ENCODE results near the gene EEFSEC.
A peak's percentile ranks its signal among the peaks of the same experiment; 100 is the strongest.

Gene EEFSEC

DNA sequence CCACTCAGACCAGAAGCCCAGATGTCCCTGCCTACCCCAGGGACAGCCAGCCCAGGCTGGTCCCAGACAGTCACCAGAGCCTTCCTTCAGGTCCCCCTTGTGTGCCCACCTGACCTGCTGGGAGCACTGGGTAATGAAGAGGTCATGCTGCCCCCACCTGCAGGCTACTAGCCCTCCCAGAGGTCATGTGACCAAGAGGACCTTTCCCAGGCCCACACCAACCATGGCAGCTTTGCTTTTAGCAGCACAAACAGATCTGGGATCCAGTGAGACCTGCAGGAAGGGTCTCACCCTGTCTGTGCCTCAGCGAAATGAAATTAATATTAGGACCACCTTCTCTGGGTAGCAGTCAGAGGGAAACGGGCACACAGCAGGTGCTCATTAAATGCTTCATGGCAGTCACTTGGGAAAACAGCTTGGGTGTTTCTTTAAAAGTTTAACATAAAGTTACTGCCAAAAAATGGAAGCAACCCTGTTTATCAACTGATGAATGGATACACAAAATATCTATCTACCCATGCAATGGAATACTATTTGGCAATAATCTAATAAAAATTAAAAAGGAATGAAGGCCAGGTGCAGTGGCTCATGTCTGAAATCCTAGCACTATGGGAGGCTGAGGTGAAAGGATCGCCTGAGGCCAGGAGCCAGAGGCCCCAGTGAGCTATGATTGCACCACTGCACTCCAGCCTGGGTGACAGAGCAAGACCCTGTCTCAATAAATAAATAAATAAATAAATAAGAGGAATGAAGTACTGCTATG, 269.7 kb downstream of the EEFSEC start:
- TF ChIP-seq Cebpa-rat (IDR thresholded peaks at IDR 0.05): no peak
- Histone ChIP-seq H3K9me3 (no peaks in the 10 kb centered on the region; the same call in 1 of the 2 replicates), H3K9ac (no peak overlapping the region), H3K36me3 (no peaks in the 10 kb centered on the region), H3K27ac (no peak overlapping the region), H3K4me1 (peaks cover 11% of the 10 kb centered on the region), H4K20me1 (no peaks in the 10 kb centered on the region; the same call in 1 of the 2 replicates), H3K4me3 (no peak overlapping the region), H3K4me2 (no peak overlapping the region), H3K27me3 (peaks cover 14% of the 10 kb centered on the region)

DNA sequence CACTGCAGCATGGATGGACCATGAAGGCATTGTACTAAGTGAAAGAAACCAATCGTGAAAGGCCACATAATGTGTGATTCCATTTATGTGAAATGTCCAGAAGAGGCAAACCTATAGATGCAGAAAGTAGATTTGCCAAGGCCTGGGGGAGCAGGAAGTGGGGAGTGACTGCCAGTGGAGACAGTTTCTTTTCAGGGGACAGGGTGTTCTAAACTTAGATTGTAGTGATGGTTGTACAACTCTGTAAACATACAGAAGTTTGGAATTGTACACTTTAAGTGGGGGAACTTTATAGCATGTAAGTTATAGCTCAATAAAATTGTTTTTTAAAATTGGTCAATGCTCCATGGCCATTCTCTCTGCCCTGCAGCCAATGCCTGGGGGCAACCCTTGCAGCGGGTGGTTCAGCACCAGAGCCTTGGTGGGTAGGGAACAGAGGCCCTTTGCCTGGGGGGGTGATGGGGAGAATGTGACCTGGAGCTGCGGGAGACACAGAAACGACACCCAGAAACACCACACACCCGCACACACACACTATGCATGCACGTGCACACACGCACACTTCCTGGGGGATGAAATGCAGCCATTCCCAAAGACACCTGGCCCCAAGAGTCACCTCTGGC, 270.4 kb downstream of the EEFSEC start:
- no peak overlapping the region for H3K9ac ChIP-seq
- H3K4me3 ChIP-seq: no peak overlapping the region
- no peak overlapping the region for H3K27ac ChIP-seq
- H3K36me3 ChIP-seq: no peaks in the 10 kb centered on the region
- no peaks in the 10 kb centered on the region; the same call in 1 of the 2 replicates for H4K20me1 ChIP-seq
- no peak overlapping the region for H3K4me2 ChIP-seq
- no peaks in the 10 kb centered on the region; the same call in 1 of the 2 replicates for H3K9me3 ChIP-seq
- peaks cover 14% of the 10 kb centered on the region for H3K27me3 ChIP-seq
- no peak for TF ChIP-seq Cebpa-rat (IDR thresholded peaks at IDR 0.05)
- peaks cover 11% of the 10 kb centered on the region for H3K4me1 ChIP-seq

DNA sequence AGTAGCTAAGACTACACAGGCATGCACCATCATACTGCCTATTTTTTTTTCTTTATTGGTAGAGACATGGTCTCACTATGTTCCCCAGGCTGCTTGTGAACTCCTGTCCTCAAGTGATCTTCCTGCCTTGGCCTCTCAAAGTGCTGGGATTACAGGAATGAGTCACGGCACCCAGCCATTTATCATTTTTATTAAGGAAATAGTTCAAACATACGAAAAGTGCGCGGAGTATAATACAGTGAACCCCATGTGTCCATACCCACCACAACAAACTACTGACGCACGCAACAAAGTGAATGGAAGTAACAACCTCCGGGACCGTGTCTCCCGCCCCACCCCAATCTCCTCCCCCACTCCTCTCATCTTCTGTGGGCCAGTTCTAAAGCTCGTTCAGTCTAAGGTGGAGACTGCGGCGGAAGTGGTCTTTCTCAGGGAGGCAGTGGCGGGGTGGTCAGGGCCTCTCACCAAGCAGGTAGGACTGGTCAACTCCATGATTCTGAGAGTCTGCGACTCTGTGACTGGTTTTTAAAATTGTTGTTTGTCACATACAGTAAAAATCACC, 271.3 kb downstream of the EEFSEC start:
- Histone ChIP-seq H3K9me3 (no peaks in the 10 kb centered on the region), H3K36me3 (no peaks in the 10 kb centered on the region), H3K4me1 (peaks cover 10% of the 10 kb centered on the region), H3K9ac (no peak overlapping the region), H4K20me1 (no peaks in the 10 kb centered on the region; the same call in 1 of the 2 replicates), H3K27me3 (peaks cover 14% of the 10 kb centered on the region), H3K4me3 (no peak overlapping the region), H3K27ac (no peak overlapping the region), H3K4me2 (no peak overlapping the region)
- no peak for TF ChIP-seq Cebpa-rat (IDR thresholded peaks at IDR 0.05)

DNA sequence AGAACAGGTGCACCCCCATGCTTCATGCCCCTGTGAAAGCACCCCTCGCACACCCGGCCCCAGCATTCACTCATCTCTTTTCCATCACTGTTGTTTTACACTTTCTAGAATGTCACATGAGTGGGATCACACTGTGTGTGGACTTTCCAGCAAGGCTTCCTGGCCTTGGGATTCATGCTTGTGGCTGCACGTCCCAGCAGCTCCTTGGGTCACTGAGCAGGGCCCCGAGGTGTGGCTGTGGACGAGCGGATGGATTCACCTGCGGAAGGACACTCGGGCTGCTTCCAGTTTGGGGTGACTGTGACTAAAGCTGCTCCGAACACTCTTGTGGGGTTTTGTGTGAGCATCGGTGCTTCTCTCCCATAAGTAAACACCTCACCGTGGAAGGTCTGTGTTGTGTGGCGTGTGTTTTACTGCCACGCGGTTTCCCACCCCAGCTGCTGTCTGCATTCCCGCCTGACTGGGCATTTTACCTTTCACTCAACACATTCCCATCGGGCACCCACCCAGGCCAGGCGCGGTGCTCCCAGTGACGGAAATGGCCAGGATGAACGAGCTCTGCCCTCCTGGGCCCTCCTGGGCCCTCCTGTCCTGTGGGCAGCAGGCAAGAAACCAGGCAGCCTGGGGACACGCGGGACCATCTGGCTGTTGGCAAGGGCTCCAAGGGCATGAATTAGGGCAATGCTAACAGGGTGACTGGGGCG, 272.0 kb downstream of the EEFSEC start:
- Histone ChIP-seq H3K9me3 (no peaks in the 10 kb centered on the region), H3K4me1 (peaks cover 3% of the 10 kb centered on the region), H3K27me3 (peaks cover 17% of the 10 kb centered on the region), H4K20me1 (peaks cover 7% of the 10 kb centered on the region; the same call in 1 of the 2 replicates), H3K36me3 (no peaks in the 10 kb centered on the region), H3K27ac (no peak overlapping the region), H3K4me2 (no peak overlapping the region), H3K4me3 (no peak overlapping the region), H3K9ac (no peak overlapping the region)
- TF ChIP-seq Cebpa-rat (IDR thresholded peaks at IDR 0.05): no peak

DNA sequence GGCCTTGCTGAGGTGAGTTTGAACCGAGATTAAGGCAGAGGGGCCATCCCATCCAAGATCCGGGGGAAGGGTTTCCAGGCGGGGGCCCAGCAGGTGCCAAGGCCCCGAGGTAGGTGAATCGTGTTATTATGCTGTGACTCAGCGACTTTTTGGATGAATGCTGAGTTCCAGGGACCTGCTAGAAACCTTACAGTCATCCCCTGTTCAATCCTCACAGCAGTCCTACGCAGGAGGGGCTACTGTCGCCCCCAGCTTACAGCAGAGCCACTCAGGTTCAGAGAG, 272.5 kb downstream of the EEFSEC start:
- no peak overlapping the region for H3K4me2 ChIP-seq
- no peaks in the 10 kb centered on the region for H3K36me3 ChIP-seq
- H3K9me3 ChIP-seq: no peaks in the 10 kb centered on the region
- TF ChIP-seq Cebpa-rat (IDR thresholded peaks at IDR 0.05): no peak
- peaks cover 22% of the 10 kb centered on the region for H3K27me3 ChIP-seq
- H3K9ac ChIP-seq: no peak overlapping the region
- H3K27ac ChIP-seq: no peak overlapping the region
- peaks cover 12% of the 10 kb centered on the region; the same call in 1 of the 2 replicates for H4K20me1 ChIP-seq
- H3K4me1 ChIP-seq: no peaks in the 10 kb centered on the region
- no peak overlapping the region for H3K4me3 ChIP-seq

DNA sequence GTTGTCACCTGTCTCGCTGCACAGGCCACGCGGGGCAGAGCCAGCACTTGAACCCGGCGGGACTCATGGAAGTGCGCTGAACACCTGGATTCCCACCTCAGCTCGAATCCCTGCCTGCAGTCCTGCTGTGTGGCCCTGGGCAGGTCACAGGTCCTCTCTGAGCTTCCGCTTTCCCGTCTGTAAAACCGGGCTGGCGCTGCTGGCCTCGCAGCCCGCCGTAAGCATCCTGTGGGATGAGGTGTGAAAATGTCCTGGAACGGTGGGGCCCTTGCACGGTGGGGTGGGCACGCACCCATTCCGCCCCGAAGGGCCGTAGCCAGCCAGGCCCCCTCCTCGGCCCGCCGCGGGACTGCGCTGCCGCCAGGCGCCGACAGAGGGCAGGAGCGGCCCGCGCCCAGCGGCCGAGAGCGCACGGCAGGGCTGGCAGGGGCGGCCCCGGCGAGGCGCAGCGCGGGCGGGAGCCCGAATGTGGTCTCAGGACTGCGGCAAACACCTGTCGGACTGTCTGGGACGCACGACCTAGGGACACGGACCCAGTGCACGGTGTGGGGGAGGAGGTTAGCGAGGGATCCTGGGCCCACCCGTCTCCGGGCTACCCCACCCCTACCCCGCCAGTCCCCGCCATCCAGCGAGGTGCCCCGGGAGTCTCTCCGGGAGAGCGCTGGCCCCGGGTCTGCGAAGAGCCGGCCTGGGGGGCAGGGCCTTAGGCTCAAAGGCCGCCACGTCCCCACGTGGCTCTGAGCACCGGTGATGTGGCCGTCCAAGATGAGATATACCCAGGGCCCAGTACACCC, 273.0 kb downstream of the EEFSEC start:
- no peaks in the 10 kb centered on the region for H3K4me1 ChIP-seq
- peak overlapping the region; percentile 58 for H3K4me2 ChIP-seq
- H3K9ac ChIP-seq: no peak overlapping the region

DNA sequence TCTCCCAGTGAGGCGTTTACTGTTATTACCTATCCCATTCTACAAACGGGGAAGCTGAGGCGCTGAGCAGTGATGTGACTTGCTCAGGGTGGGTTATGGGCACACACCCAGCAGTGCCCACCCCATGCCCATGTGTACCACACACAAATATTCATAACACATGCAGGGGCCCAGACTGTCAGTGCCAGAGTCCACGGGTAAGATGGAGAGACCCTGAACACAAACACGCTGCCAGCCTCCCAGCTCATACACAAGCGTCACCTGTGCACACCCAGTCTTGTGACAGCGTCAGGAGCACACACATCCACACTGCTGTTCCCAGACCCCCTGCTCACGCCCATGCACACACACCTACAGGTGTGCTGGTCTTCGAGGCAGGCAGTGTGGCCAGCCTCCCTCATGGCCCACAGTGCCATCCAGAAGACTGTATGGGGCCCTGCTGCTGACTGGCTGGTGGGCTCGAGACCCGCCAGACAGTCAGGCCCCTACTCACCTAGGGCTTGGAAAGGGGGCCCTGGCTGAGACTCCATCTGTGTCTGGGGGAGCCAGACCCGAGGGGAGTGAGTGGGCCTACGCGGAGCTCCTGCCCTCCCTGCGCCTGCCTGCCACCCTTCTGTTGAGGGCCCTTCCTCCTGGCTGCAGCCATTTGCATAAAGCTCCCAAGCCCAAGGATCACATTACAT, 274.0 kb downstream of the EEFSEC start:
- H3K27me3 ChIP-seq: peaks cover 37% of the 10 kb centered on the region
- peaks cover 21% of the 10 kb centered on the region; the same call in 1 of the 2 replicates for H4K20me1 ChIP-seq
- no peaks in the 10 kb centered on the region for H3K36me3 ChIP-seq
- no peak overlapping the region for H3K4me2 ChIP-seq
- no peak overlapping the region for H3K4me3 ChIP-seq
- H3K4me1 ChIP-seq: no peaks in the 10 kb centered on the region
- TF ChIP-seq Cebpa-rat (IDR thresholded peaks at IDR 0.05): no peak
- H3K27ac ChIP-seq: no peak overlapping the region
- no peaks in the 10 kb centered on the region for H3K9me3 ChIP-seq
- H3K9ac ChIP-seq: no peak overlapping the region

More for the DNA sequence above, 273.0 kb downstream of the EEFSEC start:
- no peak overlapping the region for H3K4me3 ChIP-seq
- H3K36me3 ChIP-seq: no peaks in the 10 kb centered on the region
- no peak for TF ChIP-seq Cebpa-rat (IDR thresholded peaks at IDR 0.05)
- H3K27me3 ChIP-seq: peaks cover 27% of the 10 kb centered on the region
- H3K27ac ChIP-seq: no peak overlapping the region
- H3K9me3 ChIP-seq: no peaks in the 10 kb centered on the region
- peaks cover 14% of the 10 kb centered on the region; the same call in 1 of the 2 replicates for H4K20me1 ChIP-seq

DNA sequence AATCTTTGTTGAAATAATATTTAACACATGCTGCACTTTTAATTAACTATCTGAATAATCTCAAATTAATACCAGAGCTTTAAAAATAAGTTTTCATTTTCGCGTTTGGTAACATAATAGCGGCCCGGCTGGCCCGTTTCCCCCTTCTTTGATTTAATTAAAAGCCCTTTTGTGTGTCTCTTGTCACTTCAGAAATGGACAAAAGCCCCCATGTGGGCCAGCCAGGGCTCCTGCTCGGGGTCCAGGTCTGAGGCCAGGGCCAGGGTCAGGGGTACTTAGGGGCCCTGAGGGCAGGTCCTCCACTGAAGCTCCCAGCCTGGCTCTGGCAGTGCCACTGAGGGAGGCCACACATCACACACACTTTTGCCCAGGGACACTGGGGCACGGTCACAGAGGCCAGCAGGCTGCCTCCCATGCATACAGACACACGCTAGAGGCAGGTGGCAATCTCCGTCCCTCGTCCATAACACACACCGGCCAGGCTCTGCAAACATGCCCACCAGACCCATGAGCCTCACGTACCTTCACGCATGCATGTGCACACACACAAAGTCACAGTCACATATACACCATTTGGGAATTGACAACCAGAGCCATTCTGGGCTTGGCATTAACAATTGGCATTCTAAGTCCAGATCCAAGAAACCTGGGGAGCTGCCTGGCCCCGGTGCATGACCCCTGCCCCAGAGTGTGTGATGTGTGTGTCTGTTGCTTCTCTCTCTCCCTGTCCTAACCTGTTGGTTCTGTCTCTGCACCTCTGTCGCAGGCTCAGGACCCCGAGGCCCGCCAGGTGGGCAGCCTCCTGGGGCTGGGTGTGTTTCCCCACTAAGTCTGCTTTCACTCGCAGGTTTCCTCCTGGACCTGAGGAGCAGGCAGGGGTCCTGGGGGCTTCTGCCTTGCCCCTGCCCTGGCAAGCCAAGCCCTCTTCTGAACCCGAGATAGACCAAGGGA, 274.9 kb downstream of the EEFSEC start:
- no peaks in the 10 kb centered on the region for H3K9me3 ChIP-seq
- H3K27me3 ChIP-seq: peaks cover 45% of the 10 kb centered on the region
- no peak overlapping the region for H3K9ac ChIP-seq
- peaks cover 3% of the 10 kb centered on the region; the same call in 1 of the 2 replicates for H3K4me1 ChIP-seq
- H3K36me3 ChIP-seq: no peaks in the 10 kb centered on the region
- peaks cover 24% of the 10 kb centered on the region; the same call in 1 of the 2 replicates for H4K20me1 ChIP-seq
- no peak overlapping the region for H3K27ac ChIP-seq
- TF ChIP-seq Cebpa-rat (IDR thresholded peaks at IDR 0.05): no peak
- H3K4me3 ChIP-seq: no peak overlapping the region
- H3K4me2 ChIP-seq: no peak overlapping the region

All from BLaER1 (cell line).